HCT116 (cell line): ENCODE results near the gene WDFY2. TPM values are rescaled to one million over a fixed set of nuclear protein-coding genes. Genes with fewer than 3 reads are reported as not detected.

Experiments used
- ATAC-seq: fragments of 200-7000 bp; cut with Tn5 transposase; 2 replicates; pipeline ENCODE4 v1.9.1; 2020; ENCODE audit warnings: mild to moderate bottlenecking, moderate library complexity
- BruUV-seq: library from RNA; stranded (reverse); fragments of 400-500 nt; replicated peaks from 2 replicates; lab custom pipeline; 2021; lab: Mats Ljungman, UMichigan
- CTCF ChIA-PET: fragments of 300-600 bp; sonication (Branson Sonifier 250); formaldehyde crosslinking; loops from one replicate; lab custom pipeline; 2021; ENCODE audit warnings: antibody characterized with exemption; lab: Charles Lee
- POLR2A ChIA-PET: fragments of 300-600, 350-600 bp; sonication (Branson Sonifier 250); formaldehyde crosslinking; loops from one replicate; lab custom pipeline; 2021; ENCODE audit warnings: antibody characterized with exemption; lab: Charles Lee
- RAD21 ChIA-PET, 2 experiments: fragments of 300-600 bp; sonication (Branson Sonifier 250); formaldehyde crosslinking; loops; one replicate each; lab custom pipeline; 2023; ENCODE audit warnings: low total read pairs in 2 of 2; ENCODE audit not compliant: uncharacterized antibody in 2 of 2, unreplicated experiment in 2 of 2, low non-redundant PET in 1 of 2; lab: Charles Lee
- DNase-seq: peaks from one replicate; pipeline ENCODE4 v3.0.0-alpha.2; 2010; ENCODE audit warnings: low read depth, low spot score
- H2AFZ ChIP-seq: fragments of 200-600 bp; shearing (Covaris generic), sonication (generic); 2 replicates; pipeline ENCODE4 v1.6.1; 2017; ENCODE audit warnings: low read depth, mixed run types, mixed read lengths, antibody characterized with exemption, low read length; ENCODE audit not compliant: poor library complexity, severe bottlenecking
- H3K27ac ChIP-seq: 2 replicates; pipeline ENCODE4 v1.5.1; 2012; ENCODE audit warnings: low read depth, low read length
- H3K27me3 ChIP-seq: fragments of 200-600 bp; sonication (generic); 2 replicates; pipeline ENCODE4 v1.6.1; 2016; ENCODE audit warnings: mixed run types, low read length, mixed read lengths; ENCODE audit not compliant: insufficient read depth
- H3K36me3 ChIP-seq, 2 experiments: fragments of 200-500 bp in 1 of 2; fragments of 200-600 bp in 1 of 2; sonication (Bioruptor generic) in 1 of 2; sonication (generic) in 1 of 2; 2 replicates each; pipeline versions ENCODE4 v1.5.1 to v1.6.1; 2014 to 2016; ENCODE audit warnings: low read length in 2 of 2, inconsistent platforms in 1 of 2, mixed read lengths in 1 of 2, mixed run types in 1 of 2; ENCODE audit not compliant: insufficient read depth in 2 of 2, control insufficient read depth in 1 of 2
- H3K4me1 ChIP-seq, 2 experiments: fragments of 200-600 bp in 1 of 2; sonication (generic) in 1 of 2; 2 replicates each; pipeline versions ENCODE4 v1.5.1 to v1.6.1; 2012 to 2017; ENCODE audit warnings: low read length in 2 of 2, inconsistent platforms in 1 of 2, mild to moderate bottlenecking in 1 of 2, mixed read lengths in 1 of 2, mixed run types in 1 of 2, moderate library complexity in 1 of 2; ENCODE audit not compliant: insufficient read depth in 2 of 2, control insufficient read depth in 1 of 2
- H3K4me2 ChIP-seq: fragments of 200-600 bp; sonication (generic); 2 replicates; pipeline ENCODE4 v1.6.1; 2017; ENCODE audit warnings: mixed run types, low read length, mixed read lengths
- H3K4me3 ChIP-seq, 2 experiments: fragments of 200-600 bp in 1 of 2; sonication (generic) in 1 of 2; replicated peaks in 1 of 2; 2 replicates each; pipeline ENCODE4 v1.5.1; 2011 to 2016; ENCODE audit warnings: low read length in 2 of 2, control low read depth in 1 of 2, low read depth in 1 of 2, mild to moderate bottlenecking in 1 of 2, mixed read lengths in 1 of 2, mixed run types in 1 of 2
- H3K79me2 ChIP-seq: fragments of 200-600 bp; sonication (generic); 2 replicates; pipeline ENCODE4 v1.6.1; 2017; ENCODE audit warnings: mild to moderate bottlenecking, mixed run types, low read length, moderate library complexity, mixed read lengths; ENCODE audit not compliant: insufficient read depth
- H3K9ac ChIP-seq: fragments of 200-600 bp; sonication (generic); 2 replicates; pipeline ENCODE4 v1.6.1; 2016; ENCODE audit warnings: low read length, mixed read lengths
- H3K9me2 ChIP-seq: fragments of 200-600 bp; sonication (generic), shearing (Covaris generic); 2 replicates; pipeline ENCODE4 v1.6.1; 2017; ENCODE audit warnings: mixed run types, mild to moderate bottlenecking, moderate library complexity; ENCODE audit not compliant: insufficient read depth
- H3K9me3 ChIP-seq, 2 experiments: fragments of 200-500 bp in 1 of 2; fragments of 200-600 bp in 1 of 2; sonication (Bioruptor generic) in 1 of 2; sonication (generic) in 1 of 2; 2 replicates each; pipeline ENCODE4 v1.6.1; 2014 to 2017; ENCODE audit warnings: low read length in 2 of 2, mixed read lengths in 2 of 2, inconsistent platforms in 1 of 2, low read depth in 1 of 2, mild to moderate bottlenecking in 1 of 2, mixed run types in 1 of 2, moderate library complexity in 1 of 2; ENCODE audit not compliant: control insufficient read depth in 1 of 2, insufficient read depth in 1 of 2
- H4K20me1 ChIP-seq: fragments of 200-600 bp; sonication (generic), shearing (Covaris generic); 2 replicates; pipeline ENCODE4 v1.6.1; 2017; ENCODE audit warnings: mixed run types, mild to moderate bottlenecking, moderate library complexity; ENCODE audit not compliant: insufficient read depth
- CBX3 ChIP-seq: IDR thresholded peaks from 2 replicates; pipeline ENCODE4 v1.6.1; 2012; ENCODE audit warnings: low read depth
- EZH2 ChIP-seq: fragments of 200-600 bp; sonication (generic); IDR thresholded peaks from 2 replicates; pipeline ENCODE4 v1.6.1; 2017; ENCODE audit warnings: antibody characterized with exemption, mixed run types
- FOSL1 ChIP-seq: IDR thresholded peaks from 2 replicates; pipeline ENCODE4 v1.6.1; 2012; ENCODE audit warnings: low read depth
- JUND ChIP-seq: IDR thresholded peaks from 2 replicates; pipeline ENCODE4 v1.6.1; 2012
- ZNF274 ChIP-seq: fragments of 200-500 bp; sonication (Bioruptor generic); IDR thresholded peaks from 2 replicates; pipeline ENCODE4 v1.6.1; 2014; ENCODE audit warnings: mild to moderate bottlenecking, low read depth, low read length, inconsistent platforms
- intact Hi-C: fragments of 100-400 bp; cut with micrococcal nuclease; formaldehyde crosslinking; loops from 2 replicates; pipeline ENCODE4 v1.10.0; 2022
- total RNA-seq: library from RNA; stranded (reverse); gene quantifications from one replicate; pipeline ENCODE4 v1.2.1, GENCODE V29; 2021; ENCODE audit not compliant: unreplicated experiment
- TF ChIP-seq, protein P1 (sequence below): IDR thresholded peaks from 2 replicates; pipeline ENCODE4 v1.6.1; 2012; ENCODE audit warnings: low read depth
- TF ChIP-seq, protein P2 (sequence below), 3 experiments: fragments of 200-600 bp in 1 of 3; sonication (generic) in 1 of 3; IDR thresholded peaks in 2 of 3; conservative IDR thresholded peaks in 1 of 3; 2 replicates each; pipeline ENCODE4 v1.5.1; 2012 to 2017; ENCODE audit warnings: low read depth in 2 of 3, low read length in 2 of 3, antibody characterized with exemption in 1 of 3, borderline replicate concordance in 1 of 3, control low read depth in 1 of 3, mild to moderate bottlenecking in 1 of 3, mixed read lengths in 1 of 3, mixed run types in 1 of 3, moderate library complexity in 1 of 3; ENCODE audit not compliant: insufficient read depth in 1 of 3

The WDFY2 gene
- total RNA-seq, 1 experiment from 2014 or later: 6.1 TPM

- H3K9ac ChIP-seq: no peak overlapping the region
Measured at GRCh38 chr13:51645761-51646670, 61.8 kb downstream of the WDFY2 start.

More at GRCh38 chr13:51645761-51646670, 61.8 kb downstream of the WDFY2 start:
- DNase-seq (no peak), ATAC-seq (no peak)
- ChIA-PET CTCF (no interaction called here), RAD21 (no interaction called here), POLR2A (interaction anchor here (1.3 kb wide), 1 partner anchor 193 kb away, joined by 5 read pairs; the partner anchor contains the start of gene INTS6)
- no peaks in the 10 kb centered on the region for H3K27me3 ChIP-seq
- no peaks in the 10 kb centered on the region for H3K79me2 ChIP-seq
- intact Hi-C loops: no loop called here
- peaks cover 27 to 33% of the 10 kb centered on the region in 2 experiments for H3K4me1 ChIP-seq
- H3K27ac ChIP-seq: no peak overlapping the region
- H3K9me2 ChIP-seq: no peaks in the 10 kb centered on the region
- H3K4me3 ChIP-seq: no peak overlapping the region
- no peak overlapping the region for H3K4me2 ChIP-seq
- no peaks in the 10 kb centered on the region for H3K36me3 ChIP-seq
- no peak overlapping the region for H2AFZ ChIP-seq
- H4K20me1 ChIP-seq: no peaks in the 10 kb centered on the region
- BruUV-seq: no TSS peak
- no peaks in the 10 kb centered on the region for H3K9me3 ChIP-seq
- TF ChIP-seq EZH2: no peak
- TF ChIP-seq, protein P1, sequence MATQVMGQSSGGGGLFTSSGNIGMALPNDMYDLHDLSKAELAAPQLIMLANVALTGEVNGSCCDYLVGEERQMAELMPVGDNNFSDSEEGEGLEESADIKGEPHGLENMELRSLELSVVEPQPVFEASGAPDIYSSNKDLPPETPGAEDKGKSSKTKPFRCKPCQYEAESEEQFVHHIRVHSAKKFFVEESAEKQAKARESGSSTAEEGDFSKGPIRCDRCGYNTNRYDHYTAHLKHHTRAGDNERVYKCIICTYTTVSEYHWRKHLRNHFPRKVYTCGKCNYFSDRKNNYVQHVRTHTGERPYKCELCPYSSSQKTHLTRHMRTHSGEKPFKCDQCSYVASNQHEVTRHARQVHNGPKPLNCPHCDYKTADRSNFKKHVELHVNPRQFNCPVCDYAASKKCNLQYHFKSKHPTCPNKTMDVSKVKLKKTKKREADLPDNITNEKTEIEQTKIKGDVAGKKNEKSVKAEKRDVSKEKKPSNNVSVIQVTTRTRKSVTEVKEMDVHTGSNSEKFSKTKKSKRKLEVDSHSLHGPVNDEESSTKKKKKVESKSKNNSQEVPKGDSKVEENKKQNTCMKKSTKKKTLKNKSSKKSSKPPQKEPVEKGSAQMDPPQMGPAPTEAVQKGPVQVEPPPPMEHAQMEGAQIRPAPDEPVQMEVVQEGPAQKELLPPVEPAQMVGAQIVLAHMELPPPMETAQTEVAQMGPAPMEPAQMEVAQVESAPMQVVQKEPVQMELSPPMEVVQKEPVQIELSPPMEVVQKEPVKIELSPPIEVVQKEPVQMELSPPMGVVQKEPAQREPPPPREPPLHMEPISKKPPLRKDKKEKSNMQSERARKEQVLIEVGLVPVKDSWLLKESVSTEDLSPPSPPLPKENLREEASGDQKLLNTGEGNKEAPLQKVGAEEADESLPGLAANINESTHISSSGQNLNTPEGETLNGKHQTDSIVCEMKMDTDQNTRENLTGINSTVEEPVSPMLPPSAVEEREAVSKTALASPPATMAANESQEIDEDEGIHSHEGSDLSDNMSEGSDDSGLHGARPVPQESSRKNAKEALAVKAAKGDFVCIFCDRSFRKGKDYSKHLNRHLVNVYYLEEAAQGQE: no peak
- no peak for TF ChIP-seq CBX3
- no peak for TF ChIP-seq ZNF274
- no peak for TF ChIP-seq FOSL1
- TF ChIP-seq JUND: no peak
- TF ChIP-seq, protein P2, sequence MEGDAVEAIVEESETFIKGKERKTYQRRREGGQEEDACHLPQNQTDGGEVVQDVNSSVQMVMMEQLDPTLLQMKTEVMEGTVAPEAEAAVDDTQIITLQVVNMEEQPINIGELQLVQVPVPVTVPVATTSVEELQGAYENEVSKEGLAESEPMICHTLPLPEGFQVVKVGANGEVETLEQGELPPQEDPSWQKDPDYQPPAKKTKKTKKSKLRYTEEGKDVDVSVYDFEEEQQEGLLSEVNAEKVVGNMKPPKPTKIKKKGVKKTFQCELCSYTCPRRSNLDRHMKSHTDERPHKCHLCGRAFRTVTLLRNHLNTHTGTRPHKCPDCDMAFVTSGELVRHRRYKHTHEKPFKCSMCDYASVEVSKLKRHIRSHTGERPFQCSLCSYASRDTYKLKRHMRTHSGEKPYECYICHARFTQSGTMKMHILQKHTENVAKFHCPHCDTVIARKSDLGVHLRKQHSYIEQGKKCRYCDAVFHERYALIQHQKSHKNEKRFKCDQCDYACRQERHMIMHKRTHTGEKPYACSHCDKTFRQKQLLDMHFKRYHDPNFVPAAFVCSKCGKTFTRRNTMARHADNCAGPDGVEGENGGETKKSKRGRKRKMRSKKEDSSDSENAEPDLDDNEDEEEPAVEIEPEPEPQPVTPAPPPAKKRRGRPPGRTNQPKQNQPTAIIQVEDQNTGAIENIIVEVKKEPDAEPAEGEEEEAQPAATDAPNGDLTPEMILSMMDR (IDR thresholded peaks at IDR 0.05 in 2 of 3, conservative IDR thresholded peaks at IDR 0.05 in 1 of 3; ENCODE audit: borderline replicate concordance in 1 of 3, insufficient read depth in 1 of 3, low read depth in 2 of 3, low read length in 2 of 3): no peak
